Natural killer cell (primary cell): ENCODE measurements around the gene POC1A. TPM values are rescaled to one million over a fixed set of nuclear protein-coding genes. Genes with fewer than 3 reads are reported as not detected.
"Not testable (repeated sequence)": the region's sequence is repeated elsewhere in the genome, so short reads cannot be mapped to it uniquely, and the experiment has no call there.

Experiments
- ATAC-seq, 3 donors: fragments of 150-1000 bp in 2 of 3; fragments of 200-7000 bp in 1 of 3; cut with Tn5 transposase; 1 replicate in 1 of 3; 2 replicates in 2 of 3; pipeline ENCODE4 v1.10.0; 2021; ENCODE audit warnings: mild to moderate bottlenecking in 2 of 3, moderate library complexity in 2 of 3
- DNase-seq, 2 donors: peaks; one replicate each; pipeline versions ENCODE4 v3.0.0 to v3.0.0-alpha.2; 2013 to 2021; ENCODE audit warnings: mixed read lengths in 1 of 2
- H3K27ac ChIP-seq: one replicate; pipeline ENCODE4 v1.5.1; 2013; ENCODE audit warnings: mild to moderate bottlenecking, low read length
- H3K27me3 ChIP-seq: one replicate; pipeline ENCODE4 v1.6.1; 2013; ENCODE audit warnings: low read length; ENCODE audit not compliant: control insufficient read depth, insufficient read depth
- H3K36me3 ChIP-seq: one replicate; pipeline ENCODE4 v1.6.1; 2013; ENCODE audit warnings: low read length; ENCODE audit not compliant: control insufficient read depth, insufficient read depth
- H3K4me1 ChIP-seq: one replicate; pipeline ENCODE4 v1.6.1; 2013; ENCODE audit warnings: low read length; ENCODE audit not compliant: control insufficient read depth, insufficient read depth
- H3K4me3 ChIP-seq: one replicate; pipeline ENCODE4 v1.5.1; 2013; ENCODE audit warnings: low read length
- H3K9me3 ChIP-seq: one replicate; pipeline ENCODE4 v1.6.1; 2013; ENCODE audit warnings: low read length; ENCODE audit not compliant: control insufficient read depth, insufficient read depth
- H3K27ac Mint-ChIP-seq, 2 donors: one replicate each; pipeline ENCODE4 v1.8.0; 2022; ENCODE audit warnings: mild to moderate bottlenecking in 2 of 2, mixed read lengths in 2 of 2, moderate library complexity in 1 of 2
- H3K27me3 Mint-ChIP-seq, 2 donors: one replicate each; pipeline ENCODE4 v1.8.0; 2022; ENCODE audit warnings: low read depth in 2 of 2, mixed read lengths in 2 of 2
- H3K36me3 Mint-ChIP-seq: one replicate; pipeline ENCODE4 v1.8.0; 2022; ENCODE audit warnings: mixed read lengths
- H3K4me1 Mint-ChIP-seq, 2 donors: one replicate each; pipeline ENCODE4 v1.8.0; 2022; ENCODE audit warnings: mixed read lengths in 2 of 2
- H3K4me3 Mint-ChIP-seq: one replicate; pipeline ENCODE4 v1.8.0; 2022; ENCODE audit warnings: mild to moderate bottlenecking, moderate library complexity, mixed read lengths
- H3K9me3 Mint-ChIP-seq, 2 donors: one replicate each; pipeline ENCODE4 v1.8.0; 2022; ENCODE audit warnings: mixed read lengths in 2 of 2
- CTCF ChIP-seq: fragments of 200-600 bp; IDR thresholded peaks from one replicate; pipeline ENCODE4 v1.8.0; 2022; ENCODE audit warnings: antibody characterized with exemption
- WGBS: methylation state at CpG from one replicate; pipeline ENCODE4 v1.1.7; 2013; ENCODE audit warnings: missing lambda C conversion rate; ENCODE audit not compliant: insufficient coverage; 5-methylcytosine and 5-hydroxymethylcytosine counted together
- intact Hi-C: fragments of 100-400 bp; cut with micrococcal nuclease; formaldehyde crosslinking; loops from one replicate; pipeline ENCODE4 v1.14.2; 2022
- total RNA-seq, 4 donors: library from RNA; stranded (reverse); fragments of 120-200 nt in 1 of 4; gene quantifications; one replicate each; pipeline versions ENCODE4 v1.2.3 to v1.2.4, GENCODE V29; 2013 to 2022

Gene POC1A
- total RNA-seq, 3 donors from 2014 or later (not counting 1 experiment from before 2014, with no cell fraction given) = 1.3 to 2.6 (median 2.4) TPM

- H3K36me3 Mint-ChIP-seq = no peaks in the 10 kb centered on the region
- DNase-seq = no peak
- Histone ChIP-seq H3K36me3 (no peaks in the 10 kb centered on the region), H3K9me3 (no peaks in the 10 kb centered on the region), H3K4me1 (peaks cover 32% of the 10 kb centered on the region), H3K27me3 (no peaks in the 10 kb centered on the region), H3K4me3 (no peak overlapping the region), H3K27ac (peak overlapping the region; percentile 9)
- no peaks in the 10 kb centered on the region for H3K9me3 Mint-ChIP-seq
- H3K4me1 Mint-ChIP-seq = peaks cover 24 to 29% of the 10 kb centered on the region in 2 donors
- intact Hi-C loops = no loop called here
- H3K27me3 Mint-ChIP-seq = no peaks in the 10 kb centered on the region
- H3K4me3 Mint-ChIP-seq = peak overlapping the region; percentile 25
- peak; percentile 70 to 89 (median 85) for ATAC-seq
- TF ChIP-seq CTCF = no peak
- 32% methylated on average over 5 of the region's 5 CpGs for WGBS
- H3K27ac Mint-ChIP-seq = peak overlapping the region; percentile 58 to 78
These were observed 28.0 kb upstream of the POC1A start for GRCh38 chr3:52182196-52182595.

GRCh38 chr3:52181543-52181942 is 27.3 kb upstream of the POC1A start:
- H3K27ac ChIP-seq = peak overlapping the region; percentile 9
- intact Hi-C loops = no loop called here
- no peaks in the 10 kb centered on the region for H3K36me3 ChIP-seq
- no peak overlapping the region for H3K4me3 Mint-ChIP-seq
- ATAC-seq (no peak), DNase-seq (no peak)
- no peaks in the 10 kb centered on the region for H3K27me3 Mint-ChIP-seq
- no peaks in the 10 kb centered on the region for H3K9me3 ChIP-seq
- WGBS = 90% methylated on average over 4 of the region's 4 CpGs
- no peaks in the 10 kb centered on the region for H3K27me3 ChIP-seq
- H3K4me1 Mint-ChIP-seq = peaks cover 24 to 29% of the 10 kb centered on the region in 2 donors
- no peaks in the 10 kb centered on the region for H3K36me3 Mint-ChIP-seq
- no peak overlapping the region for H3K4me3 ChIP-seq
- peak overlapping the region; percentile 58 to 78 for H3K27ac Mint-ChIP-seq
- no peak for TF ChIP-seq CTCF
- no peaks in the 10 kb centered on the region for H3K9me3 Mint-ChIP-seq
- peaks cover 32% of the 10 kb centered on the region for H3K4me1 ChIP-seq

- H3K4me1 Mint-ChIP-seq = peaks cover 22 to 23% of the 10 kb centered on the region in 2 donors
- peaks cover 22% of the 10 kb centered on the region for H3K4me1 ChIP-seq
- H3K4me3 ChIP-seq = no peak overlapping the region
- no peak overlapping the region for H3K27ac Mint-ChIP-seq
- no peak for TF ChIP-seq CTCF
- H3K36me3 ChIP-seq = no peaks in the 10 kb centered on the region
- no peaks in the 10 kb centered on the region for H3K27me3 Mint-ChIP-seq
- H3K36me3 Mint-ChIP-seq = no peaks in the 10 kb centered on the region
- no peaks in the 10 kb centered on the region for H3K9me3 Mint-ChIP-seq
- H3K4me3 Mint-ChIP-seq = no peak overlapping the region
- ATAC-seq = no peak
- no peak for DNase-seq
- intact Hi-C loops = no loop called here
- no peaks in the 10 kb centered on the region for H3K27me3 ChIP-seq
- WGBS = 94% methylated on average over 1 of the region's 1 CpG
- H3K9me3 ChIP-seq = no peaks in the 10 kb centered on the region
- no peak overlapping the region for H3K27ac ChIP-seq
These were observed 24.3 kb upstream of the POC1A start for GRCh38 chr3:52178537-52178936.

- H3K9me3 ChIP-seq, H3K4me3 Mint-ChIP-seq, H3K36me3 ChIP-seq, ATAC-seq, DNase-seq, intact Hi-C loops, H3K36me3 Mint-ChIP-seq, H3K9me3 Mint-ChIP-seq, H3K27me3 ChIP-seq, H3K27me3 Mint-ChIP-seq, H3K27ac Mint-ChIP-seq, H3K27ac ChIP-seq, H3K4me3 ChIP-seq: not testable (repeated sequence)
- peaks cover 18 to 21% of the 10 kb centered on the region in 2 donors for H3K4me1 Mint-ChIP-seq
- 95% methylated on average over 4 of the region's 4 CpGs for WGBS
- H3K4me1 ChIP-seq = peaks cover 18% of the 10 kb centered on the region
These were observed 23.9 kb upstream of the POC1A start for GRCh38 chr3:52178126-52178525.
